PC-3 (cell line): ENCODE measurements around the gene CXXC1. TPM values are rescaled to one million over a fixed set of nuclear protein-coding genes. Genes with fewer than 3 reads are reported as not detected.

Experiments used
- ATAC-seq: fragments of 200-7000 bp; cut with Tn5 transposase; 2 replicates; pipeline ENCODE4 v1.9.1; 2020; ENCODE audit warnings: mild to moderate bottlenecking, moderate library complexity
- BruUV-seq: library from RNA; stranded (reverse); fragments of 400-500 nt; replicated peaks from 2 replicates; lab custom pipeline; 2021; lab: Mats Ljungman, UMichigan
- CTCF ChIA-PET: fragments of 300-600 bp; sonication (Branson Sonifier 250); formaldehyde crosslinking; loops from one replicate; lab custom pipeline; 2022; ENCODE audit warnings: antibody characterized with exemption; lab: Charles Lee
- POLR2A ChIA-PET: fragments of 300-600 bp; sonication (Branson Sonifier 250); formaldehyde crosslinking; loops from one replicate; lab custom pipeline; 2022; ENCODE audit warnings: antibody characterized with exemption; ENCODE audit not compliant: unreplicated experiment; lab: Charles Lee
- DNase-seq: peaks from one replicate; pipeline ENCODE4 v3.0.0-alpha.2; 2015
- H2AFZ ChIP-seq: fragments of 300-600 bp; sonication (generic); 2 replicates; pipeline ENCODE4 v1.6.0; 2016; ENCODE audit warnings: antibody characterized with exemption, low read length
- H3F3A ChIP-seq: fragments of 300-600 bp; sonication (generic); one replicate; pipeline ENCODE4 v1.6.0; 2017; ENCODE audit warnings: antibody characterized with exemption, low read length, control low read depth, mild to moderate bottlenecking; ENCODE audit not compliant: unreplicated experiment
- H3K27ac ChIP-seq: fragments of 300-600 bp; sonication (generic); 2 replicates; pipeline ENCODE4 v1.5.1; 2016; ENCODE audit warnings: mild to moderate bottlenecking, low read length
- H3K27me3 ChIP-seq: fragments of 300-600 bp; sonication (generic); 2 replicates; pipeline ENCODE4 v1.6.1; 2016; ENCODE audit warnings: low read length, mixed read lengths
- H3K36me3 ChIP-seq: fragments of 300-600 bp; sonication (generic); 2 replicates; pipeline ENCODE4 v1.6.1; 2016; ENCODE audit warnings: low read depth, mixed run types, low read length, mixed read lengths
- H3K4me1 ChIP-seq: fragments of 300-600 bp; sonication (generic); 2 replicates; pipeline ENCODE4 v1.5.1; 2016; ENCODE audit warnings: low read length; ENCODE audit not compliant: insufficient read depth
- H3K4me2 ChIP-seq: fragments of 300-600 bp; sonication (generic); 2 replicates; pipeline ENCODE4 v1.6.0; 2016; ENCODE audit warnings: low read length
- H3K4me3 ChIP-seq: fragments of 300-600 bp; sonication (generic); 2 replicates; pipeline ENCODE4 v1.5.1; 2016; ENCODE audit warnings: mild to moderate bottlenecking, low read length, mixed read lengths
- H3K79me2 ChIP-seq: fragments of 300-600 bp; sonication (generic); 2 replicates; pipeline ENCODE4 v1.6.1; 2017; ENCODE audit warnings: low read length, mixed read lengths
- H3K9ac ChIP-seq: fragments of 300-600 bp; sonication (generic); 2 replicates; pipeline ENCODE4 v1.6.0; 2016; ENCODE audit warnings: mild to moderate bottlenecking, low read length
- H3K9me2 ChIP-seq: fragments of 300-600 bp; sonication (generic); replicated peaks from 2 replicates; pipeline ENCODE4 v1.6.1; 2016; ENCODE audit warnings: mixed run types, low read length, mixed read lengths
- H3K9me3 ChIP-seq: fragments of 300-600 bp; sonication (generic); 2 replicates; pipeline ENCODE4 v1.6.1; 2016; ENCODE audit warnings: low read length, mixed read lengths
- H4K20me1 ChIP-seq: fragments of 300-600 bp; sonication (generic); 2 replicates; pipeline ENCODE4 v1.6.1; 2016; ENCODE audit warnings: low read length, mixed read lengths
- EZH2 ChIP-seq: fragments of 300-600 bp; sonication (generic); IDR thresholded peaks from one replicate; pipeline ENCODE4 v1.6.1; 2017; ENCODE audit warnings: antibody characterized with exemption, mild to moderate bottlenecking, low read length; ENCODE audit not compliant: unreplicated experiment
- EZH2phosphoT487 ChIP-seq: fragments of 300-600 bp; sonication (generic); IDR thresholded peaks from 2 replicates; pipeline ENCODE4 v1.6.1; 2018; ENCODE audit warnings: mild to moderate bottlenecking, antibody characterized with exemption, low read length, borderline replicate concordance
- intact Hi-C: fragments of 100-400 bp; cut with micrococcal nuclease; formaldehyde crosslinking; loops from 2 replicates; pipeline ENCODE4 v1.9.0; 2023
- total RNA-seq: library from RNA; depleted of rRNA; stranded (reverse); fragments of >200 nt; gene quantifications from 2 replicates; pipeline ENCODE4 v1.2.3, GENCODE V29; 2014
- TF ChIP-seq, protein P1 (sequence below): fragments of 300-600 bp; sonication (generic); conservative IDR thresholded peaks from 2 replicates; pipeline ENCODE4 v1.5.1; 2017; ENCODE audit warnings: antibody characterized with exemption, low read depth, mild to moderate bottlenecking, low read length

Gene CXXC1
- total RNA-seq, 1 experiment from 2014 or later: 25.4 TPM

DNA sequence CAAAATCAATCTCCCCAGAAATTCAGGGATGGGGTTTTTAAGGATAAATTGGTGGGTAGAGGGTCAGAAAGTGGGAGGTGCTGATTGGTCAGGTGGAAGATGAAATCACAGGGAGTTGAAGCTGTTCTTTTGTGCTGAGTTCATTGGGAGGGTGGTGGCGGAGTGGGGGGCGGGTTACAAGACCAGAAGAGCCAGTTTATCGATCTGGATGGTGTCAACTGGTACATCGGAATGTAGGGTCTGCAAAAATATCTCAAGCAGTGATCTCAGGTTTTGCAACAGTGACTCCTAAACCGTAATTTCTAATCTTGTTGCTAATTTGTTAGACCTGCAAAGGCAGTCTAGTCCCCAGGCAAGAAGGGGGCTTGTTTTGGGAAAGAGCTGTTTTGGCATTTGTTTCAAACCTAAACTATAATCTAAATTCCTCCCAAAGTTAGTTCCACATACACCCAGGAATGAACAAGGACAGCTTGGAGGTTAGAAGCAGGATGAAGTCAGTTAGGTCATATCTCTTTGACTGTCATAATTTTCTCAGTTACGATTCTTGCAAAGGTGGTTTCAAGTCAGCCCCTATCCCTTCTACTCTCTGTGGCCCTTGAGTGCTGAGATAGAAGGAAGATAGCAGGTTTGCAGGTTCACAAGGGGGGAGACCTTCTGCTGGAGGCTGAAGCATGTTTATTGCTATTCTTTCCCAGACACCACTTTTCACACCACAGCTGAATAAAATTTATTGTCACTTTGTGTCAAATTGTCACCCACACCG lies 12.3 kb upstream of the CXXC1 start:
- no peak for TF ChIP-seq EZH2
- TF ChIP-seq, protein P1, sequence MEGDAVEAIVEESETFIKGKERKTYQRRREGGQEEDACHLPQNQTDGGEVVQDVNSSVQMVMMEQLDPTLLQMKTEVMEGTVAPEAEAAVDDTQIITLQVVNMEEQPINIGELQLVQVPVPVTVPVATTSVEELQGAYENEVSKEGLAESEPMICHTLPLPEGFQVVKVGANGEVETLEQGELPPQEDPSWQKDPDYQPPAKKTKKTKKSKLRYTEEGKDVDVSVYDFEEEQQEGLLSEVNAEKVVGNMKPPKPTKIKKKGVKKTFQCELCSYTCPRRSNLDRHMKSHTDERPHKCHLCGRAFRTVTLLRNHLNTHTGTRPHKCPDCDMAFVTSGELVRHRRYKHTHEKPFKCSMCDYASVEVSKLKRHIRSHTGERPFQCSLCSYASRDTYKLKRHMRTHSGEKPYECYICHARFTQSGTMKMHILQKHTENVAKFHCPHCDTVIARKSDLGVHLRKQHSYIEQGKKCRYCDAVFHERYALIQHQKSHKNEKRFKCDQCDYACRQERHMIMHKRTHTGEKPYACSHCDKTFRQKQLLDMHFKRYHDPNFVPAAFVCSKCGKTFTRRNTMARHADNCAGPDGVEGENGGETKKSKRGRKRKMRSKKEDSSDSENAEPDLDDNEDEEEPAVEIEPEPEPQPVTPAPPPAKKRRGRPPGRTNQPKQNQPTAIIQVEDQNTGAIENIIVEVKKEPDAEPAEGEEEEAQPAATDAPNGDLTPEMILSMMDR: no peak
- TF ChIP-seq EZH2phosphoT487: no peak
- H3K27me3 ChIP-seq: no peaks in the 10 kb centered on the region
- H3K4me2 ChIP-seq: no peak overlapping the region
- H2AFZ ChIP-seq: no peak overlapping the region
- BruUV-seq: no TSS peak
- ATAC-seq (no peak), DNase-seq (no peak)
- H3K4me1 ChIP-seq: no peaks in the 10 kb centered on the region
- no peak overlapping the region for H3K9ac ChIP-seq
- no peaks in the 10 kb centered on the region for H3K9me3 ChIP-seq
- H3K27ac ChIP-seq: no peak overlapping the region
- H3K36me3 ChIP-seq: no peaks in the 10 kb centered on the region
- H3K4me3 ChIP-seq: no peak overlapping the region
- H3K79me2 ChIP-seq: no peaks in the 10 kb centered on the region
- H4K20me1 ChIP-seq: no peaks in the 10 kb centered on the region
- intact Hi-C loops: no loop called here
- no peaks in the 10 kb centered on the region for H3F3A ChIP-seq
- ChIA-PET POLR2A (no interaction called here), CTCF (no interaction called here)
- H3K9me2 ChIP-seq: no peaks in the 10 kb centered on the region

DNA sequence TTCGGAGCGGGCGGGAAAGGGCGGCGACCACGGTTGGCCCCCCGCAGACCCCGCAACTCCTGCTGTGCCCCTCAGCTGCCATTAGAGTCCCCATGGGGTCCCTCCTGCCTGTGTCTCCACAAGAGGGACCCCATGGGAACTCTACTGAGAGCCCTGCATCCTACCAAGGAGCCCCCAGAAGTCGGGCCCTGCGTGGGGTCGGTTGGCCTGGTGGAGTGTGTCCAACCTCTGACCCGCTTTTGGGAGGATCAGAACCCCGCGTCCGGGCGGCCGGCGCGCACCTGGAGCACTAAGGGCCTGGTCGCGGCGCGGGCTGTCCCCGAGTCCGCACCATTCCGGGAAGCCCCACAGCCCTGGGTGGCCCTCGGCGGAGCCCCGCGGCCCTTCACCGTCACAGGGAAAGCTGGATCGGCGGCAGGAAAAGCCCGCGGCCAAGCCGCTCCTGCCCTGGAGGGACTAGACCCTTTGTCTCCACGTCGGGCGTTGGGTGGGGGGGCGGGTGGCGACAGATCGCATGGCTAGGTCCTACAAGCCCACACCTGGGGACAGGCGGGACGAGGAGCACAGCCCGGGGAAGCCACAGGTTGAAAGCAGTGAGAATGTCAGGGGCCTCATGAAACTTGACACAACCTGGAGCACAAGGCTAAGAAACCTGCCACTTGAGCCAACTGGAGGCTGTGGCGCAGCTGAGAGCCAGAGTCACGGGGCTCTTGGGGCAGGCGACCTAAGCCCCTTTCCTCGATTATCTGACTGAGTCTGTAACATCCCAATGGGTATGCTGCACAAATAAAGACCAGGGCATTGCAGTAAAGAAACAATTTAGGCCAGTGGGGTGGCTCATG lies 11.2 kb upstream of the CXXC1 start:
- intact Hi-C loops: no loop called here
- Histone ChIP-seq H3K27me3 (no peaks in the 10 kb centered on the region), H3K4me2 (no peak overlapping the region), H2AFZ (no peak overlapping the region), H3K27ac (no peak overlapping the region), H3K9me2 (no peaks in the 10 kb centered on the region), H4K20me1 (no peaks in the 10 kb centered on the region), H3K4me1 (no peaks in the 10 kb centered on the region), H3K9me3 (no peaks in the 10 kb centered on the region), H3K79me2 (no peaks in the 10 kb centered on the region), H3K4me3 (no peak overlapping the region), H3K36me3 (no peaks in the 10 kb centered on the region), H3K9ac (no peak overlapping the region), H3F3A (no peaks in the 10 kb centered on the region)
- ChIA-PET POLR2A (no interaction called here), CTCF (no interaction called here)
- BruUV-seq: no TSS peak
- ATAC-seq (no peak), DNase-seq (no peak)
- TF ChIP-seq EZH2: no peak

DNA sequence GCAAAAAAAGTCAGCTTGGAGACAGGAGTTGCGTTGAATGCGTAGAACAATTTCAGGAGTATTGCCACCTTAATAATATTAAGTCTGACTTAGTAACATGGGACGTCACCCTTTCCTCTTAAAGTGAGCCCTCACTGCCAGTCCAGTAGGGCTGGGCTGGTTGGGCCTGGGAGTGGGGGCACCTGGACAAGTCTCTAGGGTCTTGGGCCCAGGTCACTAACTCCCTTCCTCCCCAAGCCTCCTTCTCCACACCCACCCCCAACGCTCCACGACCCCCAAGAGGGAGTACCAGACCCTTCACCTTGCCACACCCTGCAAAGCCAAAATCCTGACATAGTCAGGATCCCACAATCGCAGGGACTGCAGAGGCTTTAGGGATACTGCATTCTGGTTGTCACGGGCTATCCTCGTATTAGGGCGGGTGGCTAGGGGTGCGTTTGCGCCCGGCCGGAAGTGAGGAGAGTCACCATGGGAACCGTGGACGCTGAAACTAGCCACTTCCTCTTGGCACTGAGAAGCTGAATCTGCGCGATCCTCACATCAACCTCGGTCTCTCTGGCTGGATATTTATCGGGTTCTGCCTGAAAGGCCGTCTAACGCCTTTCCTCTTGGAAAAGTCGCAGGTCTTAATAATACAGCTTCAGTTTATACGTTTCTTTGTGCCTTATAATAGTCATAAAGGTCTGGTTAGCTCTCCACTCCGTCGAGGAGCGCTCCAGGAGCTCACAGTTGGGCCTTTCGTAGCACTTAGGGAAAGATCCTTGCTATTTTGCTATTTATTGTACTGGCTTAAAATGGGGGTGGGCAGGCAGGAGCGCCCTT lies 10.3 kb upstream of the CXXC1 start:
- no peaks in the 10 kb centered on the region for H3K4me1 ChIP-seq
- no peak for DNase-seq
- POLR2A ChIA-PET: no interaction called here
- TF ChIP-seq EZH2: no peak
- TF ChIP-seq, protein P1: no peak
- TF ChIP-seq EZH2phosphoT487: no peak
- no peaks in the 10 kb centered on the region for H3K9me3 ChIP-seq
- H2AFZ ChIP-seq: no peak overlapping the region
- H3K27me3 ChIP-seq: no peaks in the 10 kb centered on the region
- no peak overlapping the region for H3K4me2 ChIP-seq
- H3K36me3 ChIP-seq: no peaks in the 10 kb centered on the region
- H3K79me2 ChIP-seq: no peaks in the 10 kb centered on the region
- BruUV-seq: no TSS peak
- no peaks in the 10 kb centered on the region for H3F3A ChIP-seq
- H3K4me3 ChIP-seq: no peak overlapping the region
- H4K20me1 ChIP-seq: no peaks in the 10 kb centered on the region
- no peak overlapping the region for H3K27ac ChIP-seq
- no peak overlapping the region for H3K9ac ChIP-seq
- intact Hi-C loops: no loop called here
- no peaks in the 10 kb centered on the region for H3K9me2 ChIP-seq
- no peak for ATAC-seq
- CTCF ChIA-PET: no interaction called here
